Activated CD8-positive, alpha-beta T cell treated with anti-CD3 and anti-CD28 coated beads for 36 hours (primary cell): Measurements from ENCODE around the gene CACNA2D3. TPM values are rescaled to one million over a fixed set of nuclear protein-coding genes. Genes with fewer than 3 reads are reported as not detected.

ENCODE experiments used
- ATAC-seq: fragments of 200-7000 bp; cut with Tn5 transposase; one replicate; pipeline ENCODE4 v1.10.0; 2021; ENCODE audit warnings: mild to moderate bottlenecking, moderate library complexity
- CTCF ChIA-PET: fragments of 350-600 bp; sonication (Branson Sonifier 250); formaldehyde crosslinking; loops from one replicate; lab custom pipeline; 2021; ENCODE audit warnings: antibody characterized with exemption; lab: Charles Lee
- POLR2A ChIA-PET: fragments of 350-600 bp; sonication (Branson Sonifier 250); formaldehyde crosslinking; loops from one replicate; lab custom pipeline; 2021; ENCODE audit warnings: antibody characterized with exemption; lab: Charles Lee
- DNase-seq: peaks from one replicate; pipeline ENCODE4 v3.0.0-alpha.2; 2020
- H3K27ac Mint-ChIP-seq: one replicate; pipeline ENCODE4 v1.8.0; 2021; ENCODE audit warnings: mild to moderate bottlenecking, mixed read lengths
- H3K27me3 Mint-ChIP-seq: one replicate; pipeline ENCODE4 v1.8.0; 2021; ENCODE audit warnings: mixed read lengths
- H3K36me3 Mint-ChIP-seq: one replicate; pipeline ENCODE4 v1.8.0; 2021; ENCODE audit warnings: low read depth, mixed read lengths
- H3K4me1 Mint-ChIP-seq: one replicate; pipeline ENCODE4 v1.8.0; 2021; ENCODE audit warnings: low read depth, mixed read lengths
- H3K4me3 Mint-ChIP-seq: one replicate; pipeline ENCODE4 v1.8.0; 2021; ENCODE audit warnings: mild to moderate bottlenecking, moderate library complexity, mixed read lengths
- H3K9me3 Mint-ChIP-seq: one replicate; pipeline ENCODE4 v1.8.0; 2021; ENCODE audit warnings: mixed read lengths
- CTCF ChIP-seq: fragments of 200-600 bp; IDR thresholded peaks from one replicate; pipeline ENCODE4 v1.8.0; 2022; ENCODE audit warnings: antibody characterized with exemption, mild to moderate bottlenecking
- intact Hi-C: fragments of 100-400 bp; cut with micrococcal nuclease; formaldehyde crosslinking; loops from one replicate; pipeline ENCODE4 v1.10.0; 2022
- total RNA-seq, 2 experiments: library from RNA; stranded (reverse); gene quantifications; one replicate each; pipeline ENCODE4 v1.2.3, GENCODE V29; 2021

CACNA2D3 gene
- total RNA-seq, 2 experiments from 2014 or later = not detected

DNA sequence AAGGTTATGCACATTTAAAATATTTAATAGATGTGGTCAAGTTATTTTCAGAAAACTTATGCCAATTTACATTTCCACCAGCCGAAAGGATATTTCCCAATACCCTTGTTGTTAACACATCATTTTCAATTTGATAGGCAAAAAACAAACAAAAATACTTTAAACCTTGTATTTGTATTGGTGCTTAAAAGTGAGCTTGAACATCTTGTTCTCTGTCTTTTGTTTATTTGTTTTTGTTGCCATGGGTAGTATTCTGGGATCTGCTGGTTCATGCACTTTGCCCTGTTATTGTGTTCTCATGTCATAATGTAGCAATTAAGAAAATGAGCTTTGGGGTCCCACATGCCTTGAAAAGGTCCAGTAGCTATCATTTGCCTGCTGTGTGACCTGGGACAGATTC lies 614.1 kb downstream of the CACNA2D3 start:
- TF ChIP-seq CTCF = no peak
- ChIA-PET CTCF (no interaction called here), POLR2A (no interaction called here)
- Mint-ChIP-seq H3K36me3 (no peaks in the 10 kb centered on the region), H3K9me3 (no peaks in the 10 kb centered on the region), H3K27ac (no peak overlapping the region), H3K27me3 (no peaks in the 10 kb centered on the region), H3K4me1 (no peaks in the 10 kb centered on the region), H3K4me3 (no peak overlapping the region)
- intact Hi-C loops = no loop called here
- DNase-seq (no peak), ATAC-seq (no peak)

- DNase-seq = no peak
- no peak for ATAC-seq
- ChIA-PET CTCF (no interaction called here), POLR2A (no interaction called here)
- no peak overlapping the region for H3K27ac Mint-ChIP-seq
- no peak for TF ChIP-seq CTCF
- intact Hi-C loops = no loop called here
- H3K27me3 Mint-ChIP-seq = no peaks in the 10 kb centered on the region
- H3K4me3 Mint-ChIP-seq = no peak overlapping the region
- H3K4me1 Mint-ChIP-seq = no peaks in the 10 kb centered on the region
- H3K9me3 Mint-ChIP-seq = no peaks in the 10 kb centered on the region
- no peaks in the 10 kb centered on the region for H3K36me3 Mint-ChIP-seq
Measured at GRCh38 chr3:54743755-54744154, 621.4 kb downstream of the CACNA2D3 start.

GRCh38 chr3:54744291-54744690 lies 621.9 kb downstream of the CACNA2D3 start:
- no peak for TF ChIP-seq CTCF
- POLR2A ChIA-PET = no interaction called here
- CTCF ChIA-PET = no interaction called here
- Mint-ChIP-seq H3K36me3 (no peaks in the 10 kb centered on the region), H3K27ac (no peak overlapping the region), H3K9me3 (no peaks in the 10 kb centered on the region), H3K4me3 (no peak overlapping the region), H3K4me1 (no peaks in the 10 kb centered on the region), H3K27me3 (no peaks in the 10 kb centered on the region)
- ATAC-seq (no peak), DNase-seq (no peak)
- intact Hi-C loops = no loop called here

GRCh38 chr3:54745843-54746242 lies 623.5 kb downstream of the CACNA2D3 start:
- no peaks in the 10 kb centered on the region for H3K9me3 Mint-ChIP-seq
- no peaks in the 10 kb centered on the region for H3K4me1 Mint-ChIP-seq
- intact Hi-C loops = no loop called here

DNA sequence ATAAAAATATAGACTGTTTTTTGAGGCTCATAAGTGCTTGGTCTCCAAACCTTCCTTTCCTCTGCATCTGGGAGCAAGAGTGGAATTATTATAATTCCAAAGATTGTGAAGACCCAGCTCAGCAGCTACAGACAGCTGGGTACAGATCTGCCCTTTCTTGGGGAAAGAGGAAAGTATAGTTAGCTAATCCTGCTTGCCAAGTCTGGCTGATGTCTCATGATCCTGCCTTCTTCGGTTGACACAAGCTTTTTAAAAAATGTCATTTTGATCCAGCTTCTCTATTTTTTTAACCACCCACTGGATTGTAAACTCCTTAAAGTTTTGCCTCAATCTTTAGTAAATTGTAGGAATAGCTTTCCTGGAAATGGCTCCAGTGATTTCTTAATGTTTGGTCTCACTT lies 624.4 kb downstream of the CACNA2D3 start:
- no peaks in the 10 kb centered on the region for H3K36me3 Mint-ChIP-seq
- no peaks in the 10 kb centered on the region for H3K4me1 Mint-ChIP-seq
- no peak overlapping the region for H3K27ac Mint-ChIP-seq
- POLR2A ChIA-PET = no interaction called here
- H3K4me3 Mint-ChIP-seq = no peak overlapping the region
- intact Hi-C loops = no loop called here
- TF ChIP-seq CTCF = no peak
- H3K9me3 Mint-ChIP-seq = no peaks in the 10 kb centered on the region
- CTCF ChIA-PET = no interaction called here
- DNase-seq = no peak
- no peak for ATAC-seq
- H3K27me3 Mint-ChIP-seq = no peaks in the 10 kb centered on the region

More at GRCh38 chr3:54745843-54746242, 623.5 kb downstream of the CACNA2D3 start:
- Mint-ChIP-seq H3K27me3 (no peaks in the 10 kb centered on the region), H3K36me3 (no peaks in the 10 kb centered on the region), H3K4me3 (no peak overlapping the region), H3K27ac (no peak overlapping the region)
- no peak for TF ChIP-seq CTCF
- ChIA-PET POLR2A (no interaction called here), CTCF (no interaction called here)
- no peak for DNase-seq
- no peak for ATAC-seq
